ENCODE measurements around the gene C4B. TPM values are rescaled to one million over a fixed set of nuclear protein-coding genes. Genes with fewer than 3 reads are reported as not detected.
"Not testable (repeated sequence)": the region's sequence is repeated elsewhere in the genome, so short reads cannot be mapped to it uniquely, and the experiment has no call there.

Gene C4B
- total RNA-seq, 4 donors from 2014 or later = 12.4 to 97.5 (median 46.3) TPM

GRCh38 chr6:31971279-31971992 is 43.2 kb upstream of the C4B start:
- H3K36me3 ChIP-seq = no peaks in the 10 kb centered on the region
- intact Hi-C loops (cut with DNase I; ENCODE audit: low total_unique reads) = no loop called here
- peak overlapping the region; percentile 93 to 94 for H3K27ac ChIP-seq
- no peak for TF ChIP-seq POLR2A (IDR thresholded peaks at IDR 0.05)
- TF ChIP-seq, protein P1, sequence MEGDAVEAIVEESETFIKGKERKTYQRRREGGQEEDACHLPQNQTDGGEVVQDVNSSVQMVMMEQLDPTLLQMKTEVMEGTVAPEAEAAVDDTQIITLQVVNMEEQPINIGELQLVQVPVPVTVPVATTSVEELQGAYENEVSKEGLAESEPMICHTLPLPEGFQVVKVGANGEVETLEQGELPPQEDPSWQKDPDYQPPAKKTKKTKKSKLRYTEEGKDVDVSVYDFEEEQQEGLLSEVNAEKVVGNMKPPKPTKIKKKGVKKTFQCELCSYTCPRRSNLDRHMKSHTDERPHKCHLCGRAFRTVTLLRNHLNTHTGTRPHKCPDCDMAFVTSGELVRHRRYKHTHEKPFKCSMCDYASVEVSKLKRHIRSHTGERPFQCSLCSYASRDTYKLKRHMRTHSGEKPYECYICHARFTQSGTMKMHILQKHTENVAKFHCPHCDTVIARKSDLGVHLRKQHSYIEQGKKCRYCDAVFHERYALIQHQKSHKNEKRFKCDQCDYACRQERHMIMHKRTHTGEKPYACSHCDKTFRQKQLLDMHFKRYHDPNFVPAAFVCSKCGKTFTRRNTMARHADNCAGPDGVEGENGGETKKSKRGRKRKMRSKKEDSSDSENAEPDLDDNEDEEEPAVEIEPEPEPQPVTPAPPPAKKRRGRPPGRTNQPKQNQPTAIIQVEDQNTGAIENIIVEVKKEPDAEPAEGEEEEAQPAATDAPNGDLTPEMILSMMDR (IDR thresholded peaks at IDR 0.05) = no peak
- H3K4me1 ChIP-seq = peaks cover 0 to 5% of the 10 kb centered on the region in 2 donors
- no peaks in the 10 kb centered on the region for H3K27me3 ChIP-seq
- no peaks in the 10 kb centered on the region for H3K9me3 ChIP-seq
- peak in 1 of 2 donors; percentile 40 for DNase-seq
- H3K4me3 ChIP-seq = peak overlapping the region; percentile 49 to 72

DNA sequence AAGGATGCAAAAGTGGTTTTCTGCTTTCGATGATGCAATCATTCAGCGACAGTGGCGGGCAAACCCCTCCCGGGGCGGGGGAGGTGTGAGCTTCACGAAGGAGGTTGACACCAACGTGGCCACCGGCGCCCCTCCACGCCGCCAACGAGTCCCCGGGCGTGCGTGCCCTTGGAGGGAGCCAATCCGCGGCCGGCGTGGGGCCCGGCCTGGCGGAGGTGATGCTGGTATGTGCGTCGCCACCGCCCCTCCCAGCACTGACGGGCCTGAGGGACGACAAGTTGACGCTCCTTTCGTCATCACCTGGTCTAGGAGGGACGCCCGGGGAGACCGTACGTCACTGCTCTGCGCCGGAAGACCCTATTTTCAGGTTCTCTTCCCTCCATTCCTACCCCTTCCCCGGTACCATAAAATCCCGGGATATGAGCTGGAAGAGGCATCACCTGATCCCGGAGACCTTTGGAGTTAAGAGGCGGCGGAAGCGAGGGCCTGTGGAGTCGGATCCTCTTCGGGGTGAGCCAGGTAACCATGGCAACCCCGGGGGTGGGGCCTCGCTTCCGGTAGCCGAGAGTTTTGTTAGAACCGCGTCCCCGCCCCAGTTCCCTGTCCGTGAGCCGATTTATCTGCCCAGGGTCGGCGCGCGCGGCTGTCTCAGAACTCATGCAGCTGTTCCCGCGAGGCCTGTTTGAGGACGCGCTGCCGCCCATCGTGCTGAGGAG is 42.4 kb upstream of the C4B start, which contains the start of gene DXO:
Gene DXO (minus strand): TSS at position 146 of the 716 bp plus-strand sequence. CDS start 463 bp downstream, outside the sequence.
- H3K36me3 ChIP-seq = no peaks in the 10 kb centered on the region
- no peaks in the 10 kb centered on the region for H3K9me3 ChIP-seq
- peak within 1 kb of the TSS; percentile 49 to 72 for H3K4me3 ChIP-seq
- no peaks in the 10 kb centered on the region for H3K27me3 ChIP-seq
- intact Hi-C loops (cut with DNase I; ENCODE audit: low total_unique reads) = no loop called here
- H3K4me1 ChIP-seq = peaks cover 0 to 5% of the 10 kb centered on the region in 2 donors
- TF ChIP-seq, protein P1 (IDR thresholded peaks at IDR 0.05) = peak in 2 of 4 experiments; percentile 3 to 23
- peak; percentile 41 to 66 for TF ChIP-seq POLR2A (IDR thresholded peaks at IDR 0.05)
- peak within 1 kb of the TSS; percentile 93 to 94 for H3K27ac ChIP-seq
- peak; percentile 95 to 98 for DNase-seq

- intact Hi-C loops (cut with DNase I; ENCODE audit: low total_unique reads) = no loop called here
- TF ChIP-seq POLR2A (IDR thresholded peaks at IDR 0.05) = no peak
- TF ChIP-seq, protein P1 (IDR thresholded peaks at IDR 0.05) = no peak
- no peak for DNase-seq
- peak overlapping the region; percentile 49 to 72 for H3K4me3 ChIP-seq
- peak overlapping the region; percentile 93 to 94 for H3K27ac ChIP-seq
- H3K9me3 ChIP-seq = no peaks in the 10 kb centered on the region
- no peaks in the 10 kb centered on the region for H3K27me3 ChIP-seq
- peaks cover 0 to 5% of the 10 kb centered on the region in 2 donors for H3K4me1 ChIP-seq
- no peaks in the 10 kb centered on the region for H3K36me3 ChIP-seq
Observed at GRCh38 chr6:31972709-31973350, 41.8 kb upstream of the C4B start.

DNA sequence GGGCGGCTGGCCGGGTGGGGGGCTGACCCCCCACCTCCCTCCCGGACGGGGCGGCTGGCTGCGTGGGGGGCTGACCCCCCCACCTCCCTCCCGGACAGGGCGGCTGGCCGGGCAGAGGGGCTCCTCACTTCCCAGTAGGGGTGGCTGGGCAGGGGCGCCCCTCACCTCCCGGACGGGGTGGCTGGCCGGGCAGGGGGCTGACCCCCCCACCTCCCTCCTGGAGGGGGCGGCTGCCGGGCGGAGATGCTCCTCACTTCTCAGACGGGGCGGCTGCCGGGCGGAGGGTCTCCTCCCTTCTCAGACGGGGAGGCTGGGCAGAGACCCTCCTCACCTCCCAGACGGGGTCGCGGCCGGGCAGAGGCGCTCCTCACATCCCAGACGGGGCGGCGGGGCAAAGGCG is 38.5 kb upstream of the C4B start:
- H3K4me1 ChIP-seq; H3K36me3 ChIP-seq; DNase-seq; H3K27ac ChIP-seq; intact Hi-C loops (cut with DNase I; ENCODE audit: low total_unique reads); H3K9me3 ChIP-seq; H3K27me3 ChIP-seq; H3K4me3 ChIP-seq: not testable (repeated sequence)

DNA sequence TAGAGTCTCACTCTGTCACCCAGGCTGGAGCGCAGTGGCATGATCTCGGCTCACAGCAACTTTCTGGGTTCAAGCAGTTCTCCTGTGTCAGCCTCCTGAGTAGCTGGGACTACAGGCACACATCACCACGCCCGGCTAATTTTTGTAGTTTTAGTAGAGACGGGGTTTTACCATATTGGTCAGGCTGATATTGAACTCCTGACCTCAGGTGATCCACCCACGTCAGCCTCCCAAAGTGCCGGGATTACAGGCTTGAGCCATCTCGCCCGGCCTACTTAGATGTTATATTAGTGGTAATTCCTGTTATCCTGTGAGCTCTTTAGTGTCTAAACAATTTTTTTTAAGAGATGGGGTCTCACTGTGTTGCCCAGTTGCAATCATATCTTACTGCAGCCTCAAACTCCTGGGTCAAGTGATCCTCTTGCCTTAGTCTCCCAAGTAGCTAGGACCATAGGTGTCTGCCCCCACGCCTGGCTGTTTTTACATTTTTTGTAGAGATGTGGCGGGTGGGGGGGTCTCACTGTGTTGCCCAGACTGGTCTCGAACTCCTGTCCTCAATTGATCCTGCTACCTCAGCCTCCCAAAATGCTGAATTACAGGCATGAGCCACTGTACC is 36.7 kb upstream of the C4B start:
- H3K4me3 ChIP-seq = no peak overlapping the region
- H3K36me3 ChIP-seq = no peaks in the 10 kb centered on the region
- no peak for DNase-seq
- H3K27ac ChIP-seq = no peak overlapping the region
- TF ChIP-seq, protein P1 (IDR thresholded peaks at IDR 0.05) = no peak
- TF ChIP-seq POLR2A (IDR thresholded peaks at IDR 0.05) = no peak
- H3K9me3 ChIP-seq = no peaks in the 10 kb centered on the region
- no peaks in the 10 kb centered on the region for H3K4me1 ChIP-seq
- H3K27me3 ChIP-seq = no peaks in the 10 kb centered on the region
- intact Hi-C loops (cut with DNase I; ENCODE audit: low total_unique reads) = no loop called here
